Measurements from ENCODE around the gene ASXL3.

ASXL3 gene

GRCh38 chr18:33745871-33746545 is 168.0 kb downstream of the ASXL3 start:
- Mint-ChIP-seq H3K9me3 (peaks cover 6% of the 10 kb centered on the region), H3K36me3 (no peaks in the 10 kb centered on the region), H3K4me1 (no peaks in the 10 kb centered on the region), H3K27me3 (no peaks in the 10 kb centered on the region), H3K4me3 (no peak overlapping the region), H3K27ac (no peak overlapping the region)
- DNase-seq = no peak
- CTCF ChIA-PET = no interaction called here

- CTCF ChIA-PET = no interaction called here
- Mint-ChIP-seq H3K27me3 (no peaks in the 10 kb centered on the region), H3K36me3 (no peaks in the 10 kb centered on the region), H3K4me1 (no peaks in the 10 kb centered on the region), H3K4me3 (no peak overlapping the region), H3K9me3 (no peaks in the 10 kb centered on the region), H3K27ac (no peak overlapping the region)
- DNase-seq = no peak
Observed at GRCh38 chr18:33749834-33750233, 171.8 kb downstream of the ASXL3 start.

DNA sequence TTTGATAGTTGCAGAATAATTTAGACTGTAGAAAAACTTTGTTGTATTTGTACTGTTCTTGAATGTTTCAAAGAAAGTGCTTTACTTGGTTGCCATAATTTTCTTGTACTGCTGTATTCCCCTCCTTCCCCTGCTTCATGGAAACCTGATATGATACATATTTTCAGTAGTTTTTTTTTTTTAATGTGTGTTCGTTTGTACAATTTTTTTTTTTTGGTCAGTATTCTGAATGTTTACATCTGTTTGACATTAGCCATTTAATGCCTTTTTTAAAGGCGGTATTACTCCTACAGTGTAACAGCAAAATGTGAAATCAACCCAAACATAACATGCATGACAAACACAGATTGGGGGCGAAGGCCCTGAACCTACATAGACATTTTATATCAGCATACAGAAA is 172.3 kb downstream of the ASXL3 start:
- H3K4me1 Mint-ChIP-seq = no peaks in the 10 kb centered on the region
- CTCF ChIA-PET = no interaction called here
- H3K36me3 Mint-ChIP-seq = no peaks in the 10 kb centered on the region
- H3K9me3 Mint-ChIP-seq = no peaks in the 10 kb centered on the region
- H3K27me3 Mint-ChIP-seq = no peaks in the 10 kb centered on the region
- H3K27ac Mint-ChIP-seq = no peak overlapping the region
- H3K4me3 Mint-ChIP-seq = no peak overlapping the region
- DNase-seq = no peak

GRCh38 chr18:33751613-33752221 is 173.7 kb downstream of the ASXL3 start:
- no peaks in the 10 kb centered on the region for H3K4me1 Mint-ChIP-seq

DNA sequence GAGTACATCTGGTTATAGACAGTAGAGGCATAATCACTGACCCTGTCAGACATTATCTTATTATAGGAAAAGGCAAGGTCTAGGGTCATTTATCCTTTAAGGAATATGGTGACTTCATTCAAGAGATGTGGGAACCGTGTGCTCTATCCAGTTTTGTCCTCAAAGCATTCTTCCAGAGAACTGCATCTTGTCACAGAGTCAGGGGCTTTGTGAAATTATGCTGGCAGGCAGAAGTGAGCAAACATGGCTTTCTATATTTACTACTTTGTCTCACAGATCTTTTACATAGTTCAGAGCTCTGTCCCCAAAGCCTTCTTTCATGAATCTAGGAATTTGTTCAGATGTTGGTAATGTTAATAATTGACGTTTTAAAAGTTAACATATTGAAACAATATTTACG is 177.4 kb downstream of the ASXL3 start:
- DNase-seq = no peak
- CTCF ChIA-PET = no interaction called here
- H3K27me3 Mint-ChIP-seq = no peaks in the 10 kb centered on the region
- no peaks in the 10 kb centered on the region for H3K36me3 Mint-ChIP-seq
- no peaks in the 10 kb centered on the region for H3K4me1 Mint-ChIP-seq
- no peak overlapping the region for H3K27ac Mint-ChIP-seq
- no peaks in the 10 kb centered on the region for H3K9me3 Mint-ChIP-seq
- H3K4me3 Mint-ChIP-seq = no peak overlapping the region

More at GRCh38 chr18:33751613-33752221, 173.7 kb downstream of the ASXL3 start:
- Mint-ChIP-seq H3K27ac (no peak overlapping the region), H3K36me3 (no peaks in the 10 kb centered on the region), H3K9me3 (no peaks in the 10 kb centered on the region), H3K4me3 (no peak overlapping the region), H3K27me3 (no peaks in the 10 kb centered on the region)
- DNase-seq = no peak
- CTCF ChIA-PET = no interaction called here

- Mint-ChIP-seq H3K4me3 (no peak overlapping the region), H3K9me3 (no peaks in the 10 kb centered on the region), H3K4me1 (no peaks in the 10 kb centered on the region), H3K27me3 (no peaks in the 10 kb centered on the region), H3K27ac (no peak overlapping the region), H3K36me3 (no peaks in the 10 kb centered on the region)
- DNase-seq = no peak
- CTCF ChIA-PET = no interaction called here
Observed at GRCh38 chr18:33755931-33756560, 178.0 kb downstream of the ASXL3 start.

GRCh38 chr18:33757037-33757436 is 179.0 kb downstream of the ASXL3 start:
- Mint-ChIP-seq H3K4me3 (no peak overlapping the region), H3K9me3 (no peaks in the 10 kb centered on the region), H3K36me3 (no peaks in the 10 kb centered on the region), H3K27me3 (no peaks in the 10 kb centered on the region), H3K27ac (no peak overlapping the region), H3K4me1 (no peaks in the 10 kb centered on the region)
- DNase-seq = no peak
- CTCF ChIA-PET = no interaction called here

DNA sequence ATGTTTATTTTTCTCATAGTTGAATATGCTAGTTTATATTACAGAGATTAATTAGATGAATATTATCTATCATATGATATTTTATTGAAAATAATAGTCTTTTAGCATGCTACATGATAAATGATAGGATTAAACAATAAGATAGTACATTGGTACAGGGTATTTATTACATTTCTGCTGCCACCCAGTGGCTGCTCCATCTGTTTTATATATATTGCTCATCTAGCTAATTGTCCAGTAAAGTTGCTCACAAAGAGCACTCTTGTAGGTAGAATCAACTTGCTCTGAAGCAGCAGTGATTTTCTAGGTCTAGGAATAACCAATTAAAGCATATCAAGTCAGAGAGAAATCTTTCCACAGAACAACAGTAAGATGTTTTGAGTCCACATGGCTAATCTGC is 183.3 kb downstream of the ASXL3 start:
- no peak overlapping the region for H3K4me3 Mint-ChIP-seq
- H3K27me3 Mint-ChIP-seq = no peaks in the 10 kb centered on the region
- H3K36me3 Mint-ChIP-seq = no peaks in the 10 kb centered on the region
- H3K4me1 Mint-ChIP-seq = no peaks in the 10 kb centered on the region
- CTCF ChIA-PET = no interaction called here
- no peak overlapping the region for H3K27ac Mint-ChIP-seq
- no peaks in the 10 kb centered on the region for H3K9me3 Mint-ChIP-seq
- DNase-seq = no peak

DNA sequence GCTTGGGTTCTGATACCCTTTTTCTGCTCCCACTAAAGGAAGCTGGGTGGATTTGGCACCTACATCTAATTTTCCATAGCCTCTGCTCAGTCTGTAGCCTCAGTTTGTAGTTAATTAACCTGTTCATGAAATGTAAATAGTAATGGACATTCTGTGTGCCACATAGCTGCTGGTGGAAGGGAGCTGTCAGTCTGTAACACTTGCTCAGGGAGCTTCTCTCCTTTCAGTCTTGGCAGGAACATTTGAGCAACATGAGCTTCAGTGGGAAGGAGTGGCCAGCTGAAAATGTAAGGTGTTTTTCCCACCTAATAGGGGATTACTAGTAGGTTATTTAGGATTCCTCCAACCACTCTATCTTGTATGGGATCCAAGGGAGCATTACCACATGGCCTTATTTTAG is 203.4 kb downstream of the ASXL3 start:
- H3K4me1 Mint-ChIP-seq = no peaks in the 10 kb centered on the region
- H3K36me3 Mint-ChIP-seq = no peaks in the 10 kb centered on the region
- H3K27ac Mint-ChIP-seq = no peak overlapping the region
- CTCF ChIA-PET = no interaction called here
- DNase-seq = no peak
- no peak overlapping the region for H3K4me3 Mint-ChIP-seq
- peaks cover 2% of the 10 kb centered on the region for H3K9me3 Mint-ChIP-seq
- no peaks in the 10 kb centered on the region for H3K27me3 Mint-ChIP-seq

Measured in activated naive CD4-positive, alpha-beta T cell treated with anti-CD3 and anti-CD28 coated beads, Interleukin-2, amount 10 ng/mL, durations not matched to agents 7 days and 5 days (primary cell).